NCI-H510A treated with DMSO at 0.1 percent for 48 hours (cell line): ENCODE measurements around the gene ACTL10.

Experiments
- DNase-seq: peaks from one replicate; lab custom pipeline; 2025; lab: John Stamatoyannopoulos, UW

The ACTL10 gene

DNA sequence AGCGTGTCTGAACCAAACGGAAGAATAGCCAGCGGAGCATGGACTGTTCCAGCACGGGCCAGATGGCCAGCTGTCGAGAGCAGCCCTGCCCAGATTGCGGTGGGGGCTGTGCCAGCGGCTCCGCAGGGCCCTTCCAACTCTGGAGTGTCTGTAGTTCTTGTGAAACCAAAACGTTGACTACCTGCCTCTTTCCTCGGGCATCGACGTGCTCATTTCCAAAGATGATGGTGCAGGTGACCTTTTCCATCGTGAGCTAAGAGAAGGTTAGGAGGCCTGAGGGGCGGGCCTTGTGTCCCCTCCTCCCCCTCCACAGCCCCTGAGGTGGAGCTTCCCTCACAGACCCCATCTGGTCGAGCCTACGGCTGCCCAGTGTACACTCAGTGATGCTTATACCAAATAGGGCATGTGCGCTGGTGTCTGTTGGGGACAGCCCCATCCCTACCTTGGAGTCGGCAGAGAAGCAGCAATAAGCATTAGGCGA is 17.5 kb upstream of the ACTL10 start:
- peak; percentile 88 for DNase-seq

DNA sequence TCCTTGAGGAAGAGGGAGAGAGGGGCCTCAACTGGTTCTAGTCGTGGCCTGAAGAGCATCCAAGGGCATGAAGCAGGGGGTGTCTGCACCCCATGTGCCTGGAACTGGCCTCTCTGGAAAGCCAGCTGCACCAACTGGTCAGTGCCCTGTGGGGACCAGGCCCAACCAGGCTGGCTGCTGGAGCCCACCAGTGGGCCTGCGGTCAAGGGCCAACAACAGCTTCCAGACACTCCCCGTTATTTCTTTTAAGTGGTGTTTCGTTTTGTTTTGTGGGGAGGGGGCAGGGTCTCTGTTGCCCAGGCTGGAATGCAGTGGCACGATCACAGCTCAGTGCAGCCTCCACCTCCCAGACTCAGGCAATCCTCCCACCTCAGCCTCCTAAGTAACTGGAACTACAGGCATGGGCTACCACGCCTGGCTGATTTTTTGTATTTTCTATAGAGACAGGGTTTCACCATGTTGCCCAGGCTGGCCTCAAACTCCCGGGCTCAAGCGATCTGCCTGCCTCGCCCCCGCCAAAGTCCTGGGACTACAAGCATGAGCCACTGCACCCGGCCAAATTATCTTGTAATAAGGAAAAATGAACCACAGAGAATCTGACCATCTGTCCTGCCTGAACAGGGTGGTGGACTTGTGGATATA is 16.5 kb upstream of the ACTL10 start:
- DNase-seq: no peak

DNA sequence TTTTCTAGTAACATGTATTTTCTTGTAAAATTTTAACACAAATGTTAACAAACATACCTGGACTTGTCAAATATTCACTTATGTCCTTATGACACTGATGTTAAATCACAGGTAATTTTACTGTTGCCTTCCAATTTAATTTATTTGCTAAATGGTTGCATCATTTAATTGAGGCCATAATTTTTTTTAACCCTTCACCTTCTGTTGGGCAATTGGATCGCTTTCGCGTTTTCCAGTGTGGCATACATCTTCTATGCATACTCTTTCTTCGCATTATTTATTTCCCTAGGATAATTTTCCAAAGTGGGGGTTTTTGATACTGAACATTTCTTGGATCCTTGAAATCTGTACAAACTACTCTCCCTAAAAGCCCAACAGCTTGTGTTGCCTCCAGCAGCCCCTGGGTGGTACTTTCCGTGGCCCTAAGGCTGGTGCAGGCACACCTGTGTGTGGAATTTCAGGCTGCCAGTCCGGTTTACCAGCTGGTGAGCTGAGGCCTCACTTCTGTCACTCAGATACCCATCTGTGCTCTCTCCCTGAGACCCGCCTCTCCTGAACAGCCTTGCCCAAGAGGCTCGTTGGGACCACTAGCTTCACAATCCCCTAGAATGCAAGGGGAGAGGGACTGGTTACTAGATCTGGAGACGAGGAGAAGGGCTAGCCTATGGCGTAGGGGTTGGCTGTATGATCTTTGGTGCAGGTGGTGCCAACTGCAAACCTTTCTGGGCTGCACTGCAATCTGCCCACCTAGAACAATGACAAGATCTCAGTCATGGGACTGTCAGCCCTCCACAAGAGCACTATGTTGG is 15.8 kb upstream of the ACTL10 start:
- peak; percentile 67 for DNase-seq

DNA sequence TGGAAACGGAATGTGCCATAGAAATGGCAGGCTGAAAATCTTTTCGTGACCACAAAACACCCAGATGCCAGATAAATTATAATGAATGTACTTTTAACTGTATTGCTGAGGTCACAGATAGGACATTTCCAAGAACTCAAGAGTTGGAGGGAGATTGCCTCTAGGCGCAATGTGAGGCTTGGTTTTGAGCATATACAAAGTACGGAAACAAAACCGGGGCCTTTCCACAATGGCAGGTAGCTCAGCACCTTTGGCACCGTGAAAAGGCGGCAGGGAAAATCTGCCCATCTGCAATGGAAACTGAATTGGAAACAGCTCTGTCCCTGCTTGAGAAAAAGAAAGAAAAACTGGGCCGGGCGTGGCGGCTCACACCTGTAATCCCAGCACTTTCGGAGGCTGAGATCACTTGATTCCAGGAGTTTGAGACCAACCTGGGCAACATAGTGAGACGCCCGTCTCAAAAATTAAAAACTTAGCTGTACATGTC is 15.1 kb upstream of the ACTL10 start:
- DNase-seq: no peak

DNA sequence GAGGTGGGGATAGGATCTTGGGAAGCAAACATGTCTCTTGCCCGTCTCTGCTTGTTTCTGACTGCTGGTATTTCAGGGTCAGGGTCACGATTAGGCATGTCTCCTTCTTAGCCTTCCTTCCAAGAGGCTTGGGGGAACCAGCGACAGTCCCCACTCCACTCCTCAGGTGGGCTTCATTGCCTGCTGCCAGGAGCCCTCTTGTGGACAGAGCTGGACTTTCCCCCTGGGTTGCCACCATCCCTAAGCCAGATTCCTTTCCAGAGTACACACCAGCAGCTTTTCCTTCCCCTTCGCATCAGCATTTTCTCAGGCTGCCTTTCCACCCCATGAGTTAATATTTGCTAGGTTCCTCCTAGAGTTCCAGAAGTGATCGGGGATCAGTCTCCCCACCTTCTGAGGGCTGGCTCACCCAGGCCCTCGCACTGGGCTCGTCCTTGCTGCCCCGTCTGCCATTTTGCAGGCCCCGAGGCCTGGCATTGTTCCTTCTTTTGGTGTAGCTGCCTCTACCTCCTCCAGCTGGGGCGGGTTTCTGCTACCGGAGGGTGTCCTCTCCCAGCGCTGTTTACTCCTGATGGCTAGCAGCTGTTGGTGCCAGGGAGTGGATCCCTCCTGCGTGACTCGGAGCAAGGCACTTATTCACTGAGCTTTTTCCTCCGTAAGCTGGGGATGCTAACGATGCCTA is 13.4 kb upstream of the ACTL10 start:
- peak; percentile 85 for DNase-seq

DNA sequence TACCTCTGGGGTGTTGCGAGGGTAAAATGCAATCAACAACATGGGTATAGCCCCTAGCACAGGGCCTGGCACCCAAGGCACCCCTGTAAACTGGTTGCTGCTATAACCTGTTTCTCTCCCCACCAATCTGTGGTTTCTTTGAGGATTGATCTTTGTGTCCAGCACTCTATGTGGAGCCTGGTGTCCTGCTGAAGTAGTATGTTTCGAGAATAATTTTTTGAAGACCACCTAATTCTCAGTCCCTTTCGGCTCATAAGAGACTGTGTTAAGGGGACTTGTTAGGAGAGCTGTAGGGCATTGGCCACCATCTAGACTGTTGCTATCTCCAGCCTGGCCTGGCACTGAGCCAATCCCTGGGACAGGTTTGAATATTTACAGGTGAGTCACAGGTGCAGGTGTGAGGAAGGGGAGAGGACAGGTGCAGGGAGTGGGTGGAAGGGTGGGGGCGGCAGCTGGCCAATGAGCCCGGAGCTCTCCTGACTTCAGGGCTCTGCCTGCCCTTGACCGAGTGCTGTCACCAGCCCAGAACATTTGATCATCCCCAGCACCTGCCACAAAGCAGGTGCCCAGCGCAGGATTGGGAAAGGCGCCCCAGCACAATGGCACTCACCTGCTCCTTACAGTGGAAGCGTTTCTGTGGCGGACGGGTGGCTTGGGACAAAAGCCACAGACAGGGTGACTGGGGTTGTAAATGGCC is 12.7 kb upstream of the ACTL10 start:
- peak; percentile 98 for DNase-seq

DNA sequence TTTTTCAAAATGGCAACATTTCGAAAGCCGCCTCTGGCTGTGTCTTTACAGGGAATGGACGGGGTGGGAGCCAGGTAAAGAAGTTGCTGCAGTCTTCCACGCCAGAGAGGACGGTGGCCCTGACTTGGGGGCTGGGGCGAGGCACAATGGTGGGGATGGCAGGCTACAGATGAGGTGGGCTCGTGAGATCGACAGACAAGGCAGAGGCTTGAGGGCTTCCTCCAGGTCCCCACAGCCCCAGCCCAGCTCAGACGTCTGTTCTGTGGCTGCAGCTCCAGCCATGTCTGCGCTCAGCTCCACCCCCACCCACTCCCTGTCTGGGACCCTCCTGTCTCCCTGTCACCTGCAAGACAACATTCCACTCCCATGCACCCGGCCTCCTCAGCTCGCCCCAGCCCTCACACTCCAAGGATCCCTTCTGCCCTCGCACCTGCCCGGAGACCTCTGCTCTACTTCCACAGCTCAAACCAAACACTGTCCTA is 12.0 kb upstream of the ACTL10 start:
- peak; percentile 71 for DNase-seq

DNA sequence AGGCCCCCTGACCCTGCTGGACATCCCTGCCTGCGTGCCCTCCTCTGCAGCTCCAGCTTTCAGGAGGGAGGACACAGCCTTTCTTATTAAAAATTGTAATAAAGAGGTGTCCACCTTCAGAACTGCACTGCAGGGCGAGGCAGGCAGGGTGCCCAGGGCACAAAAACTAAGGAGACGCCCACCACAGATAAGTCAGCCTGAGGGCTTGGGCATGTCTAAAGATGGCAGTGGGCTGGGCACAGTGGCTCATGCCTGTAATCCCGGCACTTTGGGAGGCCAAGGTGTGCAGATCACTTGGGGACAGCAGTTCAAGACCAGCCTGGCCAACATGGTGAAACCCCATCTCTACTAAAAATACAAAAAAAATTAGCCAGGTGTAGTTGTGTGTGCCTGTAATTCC is 11.6 kb upstream of the ACTL10 start:
- DNase-seq: peak; percentile 65

DNA sequence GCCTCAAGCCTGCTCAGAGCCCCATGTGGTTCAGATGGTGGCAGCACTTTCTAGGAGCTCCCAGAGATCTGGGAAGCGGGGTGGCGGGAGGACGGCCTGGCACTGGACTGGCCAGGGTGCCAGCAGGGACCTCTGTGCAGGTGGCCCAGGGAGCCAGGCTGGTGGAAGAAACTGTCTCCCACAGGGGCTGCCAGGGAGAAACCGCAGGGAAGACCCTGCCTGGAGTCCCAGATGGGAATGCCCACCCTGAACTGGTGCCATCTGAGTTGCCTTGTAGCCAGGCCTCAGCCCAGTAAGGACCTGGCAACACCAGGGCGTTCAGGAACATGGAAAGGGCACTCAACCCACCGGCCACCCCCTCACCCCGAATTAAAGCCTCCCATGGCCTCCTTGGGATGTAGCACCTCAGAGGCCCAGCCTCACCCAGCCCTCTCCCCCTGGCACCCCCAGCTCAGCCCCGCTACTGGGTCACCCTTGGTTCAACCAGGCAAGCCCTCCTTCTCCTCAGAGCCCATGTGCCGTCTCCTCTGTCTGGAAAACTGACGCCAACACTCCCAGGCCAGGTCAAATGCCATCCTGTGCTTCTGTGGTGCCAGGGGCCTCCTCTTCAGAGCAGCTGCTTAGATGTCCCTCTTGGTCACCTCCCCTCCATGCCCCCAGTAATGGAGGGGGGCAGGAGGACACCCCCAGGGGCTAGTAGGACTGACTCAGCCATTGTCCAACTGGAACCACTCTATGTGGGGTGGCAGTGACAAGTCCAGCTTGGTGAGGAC is 10.5 kb upstream of the ACTL10 start:
- DNase-seq: no peak

DNA sequence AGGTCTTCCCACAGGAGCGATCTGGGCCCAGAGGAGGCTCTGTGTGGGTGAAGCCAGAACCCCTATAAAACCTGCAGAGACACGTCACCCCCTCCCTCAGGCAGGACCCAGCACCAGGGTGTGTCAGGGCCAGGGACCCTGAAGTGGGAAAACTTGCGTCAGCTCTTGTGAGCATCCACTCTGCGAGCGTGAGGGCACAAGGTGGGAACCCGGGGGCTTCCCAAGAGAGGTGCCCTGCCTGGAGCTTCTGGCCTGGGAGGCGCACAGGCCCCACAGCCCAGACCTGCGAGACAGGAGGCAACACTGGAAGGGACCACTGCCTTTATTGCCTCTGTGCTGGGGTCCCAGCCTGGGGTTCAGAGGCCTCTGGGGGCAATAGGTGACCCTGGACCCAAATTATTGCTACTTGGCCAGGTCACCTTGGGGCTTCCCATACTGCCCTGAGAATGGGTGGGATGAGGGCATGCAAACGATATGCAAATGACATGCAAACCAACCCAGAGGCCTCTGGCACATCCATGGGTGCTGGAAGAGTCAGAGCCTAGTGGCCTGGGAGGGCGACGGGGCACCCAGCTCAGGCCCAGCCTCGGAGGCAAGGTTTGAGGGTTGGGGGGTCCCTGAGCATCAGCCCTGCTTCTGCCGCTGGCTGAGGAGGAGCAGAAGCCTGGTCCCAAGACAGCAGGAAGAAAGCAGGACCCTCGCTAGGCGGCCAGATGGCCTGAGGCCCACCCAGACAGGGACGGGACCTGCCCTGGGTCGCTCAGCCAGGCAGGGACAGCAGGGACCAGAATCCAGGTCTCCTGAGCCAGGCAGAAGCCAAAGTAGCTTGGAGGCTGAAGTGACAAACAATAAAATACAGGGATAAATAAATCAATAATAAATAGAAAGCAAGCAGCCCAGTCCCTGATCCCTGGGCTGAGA is 9.7 kb upstream of the ACTL10 start:
- no peak for DNase-seq

DNA sequence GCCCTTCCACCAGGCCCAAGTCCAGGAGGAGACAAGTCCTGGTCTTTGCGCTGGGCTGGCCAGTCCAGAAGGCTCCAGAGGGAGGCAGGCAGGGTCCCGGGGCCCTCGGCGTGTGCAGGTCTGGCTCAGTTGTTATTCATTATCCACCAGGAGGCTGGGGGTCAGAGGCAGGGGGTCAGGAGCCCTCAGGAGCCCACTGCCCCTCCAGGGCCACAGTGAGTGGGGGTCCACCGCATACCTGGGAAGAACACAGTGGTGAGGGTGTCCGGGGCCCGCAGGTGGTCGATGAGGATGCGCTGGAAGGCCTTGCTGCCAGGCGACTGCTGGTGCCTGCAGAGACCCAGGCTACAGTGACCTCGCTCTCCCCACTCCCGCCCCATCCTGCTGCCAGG is 9.0 kb upstream of the ACTL10 start:
- DNase-seq: no peak

DNA sequence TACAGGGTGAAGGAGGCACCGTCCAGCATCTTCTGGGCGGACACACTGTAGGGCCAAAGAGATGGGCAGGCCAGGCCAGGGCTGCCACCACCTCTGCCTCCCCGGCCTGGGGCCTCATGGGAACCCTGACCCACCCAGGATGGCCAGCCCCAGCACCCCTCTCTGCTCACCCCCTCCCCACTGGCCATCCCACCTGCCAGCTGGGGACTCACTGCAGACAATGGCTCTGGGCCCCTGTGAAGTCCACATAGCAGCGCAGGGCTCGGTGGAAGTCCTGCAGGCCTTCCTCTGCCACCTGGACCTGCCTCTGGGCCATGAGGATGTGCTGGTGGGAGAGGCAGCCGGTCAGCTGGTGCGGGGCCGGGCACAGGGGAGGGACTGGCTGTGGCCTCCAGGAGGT is 8.2 kb upstream of the ACTL10 start:
- no peak for DNase-seq

DNA sequence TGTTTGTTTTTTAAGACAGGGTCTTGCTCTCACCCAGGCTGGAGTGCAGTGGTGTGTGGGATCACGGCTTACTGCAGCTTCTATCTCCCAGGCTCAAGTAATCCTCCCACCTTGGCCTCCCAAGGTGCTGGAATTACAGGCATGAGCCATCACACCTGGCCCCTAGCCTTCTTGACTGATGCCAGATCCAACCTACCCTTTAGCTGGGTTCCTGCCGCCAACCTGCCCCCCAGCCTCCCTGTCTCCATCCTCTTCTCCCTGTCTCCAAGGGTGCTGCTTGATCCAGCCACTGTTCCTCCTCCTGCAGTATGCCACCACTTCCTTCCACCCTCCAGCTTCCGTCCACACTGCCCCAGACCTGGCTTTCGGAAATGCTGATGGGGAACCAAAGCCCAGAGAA is 7.8 kb upstream of the ACTL10 start:
- no peak for DNase-seq

DNA sequence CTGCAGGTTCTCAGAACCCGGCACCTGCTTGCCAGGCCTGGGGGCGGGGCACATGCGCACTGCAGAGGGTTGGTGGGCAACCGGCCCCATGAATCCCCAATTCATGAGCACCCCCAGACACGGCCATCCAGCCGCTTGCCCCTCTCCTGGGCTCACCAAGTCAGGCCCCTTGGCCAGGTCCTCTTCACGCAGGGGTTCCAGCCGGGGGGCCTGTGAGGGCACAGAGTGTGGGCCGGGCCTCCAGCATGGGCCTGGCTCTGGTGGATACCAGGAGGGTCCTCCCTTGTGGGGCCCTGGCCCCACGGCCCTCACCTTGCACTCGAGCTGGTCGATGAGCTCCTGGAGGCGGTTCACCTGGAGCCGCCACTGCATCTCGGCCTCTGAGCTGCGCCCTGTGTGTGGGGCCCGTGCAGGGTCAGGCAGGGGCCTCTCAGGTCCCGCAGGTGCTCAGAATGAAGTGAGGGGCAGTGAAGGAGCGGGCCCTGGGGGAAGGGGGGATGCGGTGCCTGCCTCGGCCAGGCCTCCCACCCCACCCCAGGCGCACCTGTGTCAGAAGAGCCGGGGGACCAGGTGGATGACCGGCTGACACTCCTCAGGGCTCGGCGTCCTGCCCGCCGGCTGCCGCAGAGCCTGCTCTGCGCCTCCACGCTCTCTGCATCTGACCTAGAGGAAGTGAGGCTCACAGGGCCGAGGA is 7.3 kb upstream of the ACTL10 start:
- DNase-seq: no peak

DNA sequence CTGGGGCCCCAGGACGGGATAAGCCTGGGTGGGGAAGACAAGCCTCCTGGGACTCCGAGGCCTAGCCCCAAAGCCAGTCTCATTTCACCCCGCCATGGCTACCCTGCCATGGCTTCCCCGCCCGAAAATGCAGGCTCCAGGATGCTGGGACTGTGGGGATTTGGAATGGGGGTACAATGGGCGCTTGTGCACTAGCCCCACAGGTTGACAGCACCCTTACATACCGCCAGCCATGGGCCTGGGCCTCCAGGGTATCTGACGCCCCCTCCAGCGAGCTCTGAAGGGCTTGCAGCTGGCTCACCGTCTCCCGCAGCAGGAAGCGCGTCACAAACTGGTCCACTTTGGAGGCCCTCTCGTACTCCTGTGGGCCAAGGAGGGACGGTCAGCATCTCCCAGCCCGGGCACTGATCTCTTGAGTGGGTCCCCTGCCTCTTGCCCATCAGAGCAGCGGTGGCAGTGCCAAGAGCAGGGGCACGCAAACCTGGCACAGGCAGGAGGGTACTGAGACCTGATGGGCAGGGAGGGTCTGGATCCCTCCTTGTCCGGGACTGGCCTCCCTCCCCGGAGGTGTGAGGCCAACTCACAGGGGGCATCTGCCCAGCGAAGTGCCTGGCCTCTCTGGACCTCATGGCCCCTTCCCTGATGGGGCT is 6.6 kb upstream of the ACTL10 start:
- no peak for DNase-seq

DNA sequence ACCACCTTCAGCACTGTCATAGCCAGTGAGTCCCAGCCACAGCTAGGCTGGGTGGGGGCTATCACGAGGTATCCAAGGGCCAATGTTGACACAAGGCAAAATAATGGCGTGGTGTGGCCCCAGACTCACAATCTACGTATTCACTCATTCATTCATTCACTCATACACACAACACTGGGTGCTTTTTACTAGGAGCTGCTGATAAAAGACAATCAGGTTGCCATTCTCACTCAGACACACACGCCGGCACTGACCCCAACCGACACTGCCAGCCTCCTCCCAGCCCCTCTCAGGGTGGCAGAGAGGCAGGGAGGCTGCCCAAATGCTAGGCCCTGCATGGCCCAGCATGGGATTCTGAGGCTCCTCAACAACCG is 6.1 kb upstream of the ACTL10 start:
- DNase-seq: no peak

DNA sequence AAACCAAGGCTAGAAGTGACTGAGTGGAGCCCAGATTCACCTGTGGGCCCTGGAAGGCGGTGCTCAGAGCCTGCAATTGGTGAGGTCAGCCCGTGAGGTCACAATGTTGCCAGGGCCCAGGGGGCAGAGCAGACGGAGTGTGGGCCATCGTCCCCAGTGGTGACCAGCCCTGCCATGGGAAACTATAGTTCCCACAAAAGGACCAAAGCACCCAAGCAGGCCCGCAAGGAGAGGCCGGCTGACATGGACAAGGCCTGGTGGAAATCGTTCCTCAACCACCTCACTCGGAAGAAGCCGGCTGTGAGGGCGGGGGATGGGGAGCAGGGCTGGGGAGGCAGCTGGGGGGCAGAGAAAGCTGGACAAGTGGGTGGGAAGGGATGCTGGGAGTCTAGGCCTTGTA is 4.6 kb upstream of the ACTL10 start, which contains the start of gene C20orf144:
C20orf144 (plus strand) TSS at position 156 of the 400 bp plus-strand sequence; CDS start at position 175, 19 bp downstream.
- no peak for DNase-seq

DNA sequence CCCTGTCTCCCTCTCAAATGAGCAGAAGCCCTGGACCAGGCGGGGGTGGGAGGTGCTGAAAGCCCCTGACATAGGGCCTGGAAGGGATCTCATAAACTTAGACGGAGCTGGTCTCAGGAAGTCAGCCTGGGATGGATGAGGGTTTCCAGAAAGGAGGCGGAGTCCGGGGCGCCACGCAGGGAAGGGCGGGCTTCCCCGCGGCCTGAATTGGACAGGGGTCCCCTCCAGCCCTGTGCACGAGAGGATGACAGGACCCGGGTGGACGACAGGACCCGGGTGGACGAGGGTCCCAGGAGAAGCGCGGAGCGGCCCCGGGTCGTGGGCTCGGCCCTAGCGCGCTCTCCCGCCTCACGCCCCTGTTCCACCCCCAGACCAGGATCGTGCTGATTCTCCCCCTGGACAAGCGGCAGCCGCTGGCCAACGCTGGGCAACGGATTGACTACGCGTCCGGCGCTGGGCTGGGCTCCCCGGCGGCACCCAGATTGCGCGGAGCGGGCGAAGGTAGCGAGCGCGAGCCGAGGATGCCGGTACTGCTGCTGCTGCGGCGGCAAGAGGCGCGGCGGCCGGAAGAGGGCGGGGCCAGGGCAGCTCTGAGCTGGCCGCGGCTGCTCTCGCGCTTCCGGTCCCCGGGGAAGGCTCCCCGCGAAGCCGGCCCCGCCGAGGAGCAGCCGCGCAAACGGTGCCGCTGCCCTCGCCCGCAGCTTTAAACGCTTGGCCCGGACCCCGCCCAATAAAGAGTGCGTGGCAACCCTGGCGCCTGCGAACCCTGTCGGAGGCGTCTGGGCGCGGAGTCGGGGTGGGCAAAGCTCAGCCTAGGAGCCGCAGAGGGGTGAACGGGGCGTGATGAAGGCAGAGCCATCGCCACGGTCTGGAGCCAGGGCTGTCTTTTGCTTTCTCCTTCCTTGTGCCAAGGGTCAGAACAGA is 3.3 kb upstream of the ACTL10 start:
- peak; percentile 73 for DNase-seq
